Mucosa of gallbladder (tissue), 1 donor: Measurements from ENCODE around the gene BCAP29. TPM values are rescaled to one million over a fixed set of nuclear protein-coding genes. Genes with fewer than 3 reads are reported as not detected.

Experiments
- DNase-seq: peaks from one replicate; pipeline ENCODE4 v3.0.0-alpha.2; 2020; ENCODE audit warnings: low spot score
- total RNA-seq: library from RNA; stranded (reverse); gene quantifications from one replicate; pipeline ENCODE4 v1.2.1, GENCODE V29; 2021
- donor health status: DM: no; HTN: no; CAD: no.

BCAP29 gene
- total RNA-seq, 1 donor from 2014 or later, result 39.2 TPM

DNA sequence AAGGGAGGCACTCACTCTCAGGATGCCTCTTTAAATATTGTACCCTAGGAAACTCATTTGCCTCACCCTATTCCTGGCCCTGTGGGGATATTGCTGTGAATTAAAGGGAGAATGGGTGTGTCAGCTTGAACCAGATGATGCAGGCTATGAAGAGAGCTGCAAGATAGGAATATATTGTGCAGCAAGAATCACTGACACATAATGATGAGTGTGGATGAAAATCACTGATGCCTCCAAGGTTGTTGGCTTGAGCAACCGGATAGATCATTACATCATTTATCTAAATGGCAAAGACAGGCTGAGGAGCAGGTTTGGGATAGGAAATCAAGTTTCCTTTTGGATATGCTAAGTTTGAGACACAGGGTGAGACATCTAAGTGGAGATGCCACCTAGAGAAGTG is 86.7 kb downstream of the BCAP29 start:
- DNase-seq, result no peak

- DNase-seq, result no peak
These were observed 87.3 kb downstream of the BCAP29 start for GRCh38 chr7:107667341-107667740.

DNA sequence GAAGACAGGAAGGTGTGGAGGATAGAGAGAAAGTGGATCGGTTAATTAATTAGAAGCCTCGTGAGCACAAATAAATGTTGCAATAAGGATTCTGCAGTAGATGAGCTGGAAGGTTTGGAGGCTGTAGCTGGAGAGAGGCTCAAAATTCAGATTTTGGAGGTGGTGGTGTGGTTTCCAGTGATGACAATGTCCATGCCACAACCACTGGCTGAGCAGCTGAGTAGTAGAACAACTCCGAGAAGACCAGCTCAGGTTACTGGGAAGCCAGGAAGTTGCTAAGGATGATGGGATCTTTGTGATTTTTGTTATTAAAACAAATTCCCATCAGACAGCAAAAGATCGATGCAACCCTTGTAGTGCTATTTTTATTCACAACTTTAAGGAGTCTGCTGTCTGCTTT is 88.2 kb downstream of the BCAP29 start:
- no peak for DNase-seq

Other genes with a start within 250 kb of the BCAP29 start
- gene GPR22, start 110.2 kb upstream of the BCAP29 start, total RNA-seq, result not detected
- gene COG5, start 16.3 kb upstream of the BCAP29 start, total RNA-seq, result 34.6 TPM
- gene DUS4L, start 16.3 kb upstream of the BCAP29 start, total RNA-seq, result 6.6 TPM
- 0.52 TPM for gene SLC26A4, start 80.6 kb downstream of the BCAP29 start, total RNA-seq
- 23.5 TPM for gene CBLL1, start 163.9 kb downstream of the BCAP29 start, total RNA-seq
- gene SLC26A3, start 223.0 kb downstream of the BCAP29 start, total RNA-seq, result 856 TPM